Activated CD4-positive, alpha-beta T cell treated with anti-CD3 and anti-CD28 coated beads, Interleukin-2, amount 50 U/mL, for 48 hours (primary cell): ENCODE results near the gene USF1.
A peak's percentile ranks its signal among the peaks of the same experiment; 100 is the strongest.

Source experiments
- DNase-seq, 2 experiments: peaks; one replicate each; pipeline ENCODE4 v3.0.0-alpha.2; 2020

USF1 gene, protein sequence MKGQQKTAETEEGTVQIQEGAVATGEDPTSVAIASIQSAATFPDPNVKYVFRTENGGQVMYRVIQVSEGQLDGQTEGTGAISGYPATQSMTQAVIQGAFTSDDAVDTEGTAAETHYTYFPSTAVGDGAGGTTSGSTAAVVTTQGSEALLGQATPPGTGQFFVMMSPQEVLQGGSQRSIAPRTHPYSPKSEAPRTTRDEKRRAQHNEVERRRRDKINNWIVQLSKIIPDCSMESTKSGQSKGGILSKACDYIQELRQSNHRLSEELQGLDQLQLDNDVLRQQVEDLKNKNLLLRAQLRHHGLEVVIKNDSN

DNA sequence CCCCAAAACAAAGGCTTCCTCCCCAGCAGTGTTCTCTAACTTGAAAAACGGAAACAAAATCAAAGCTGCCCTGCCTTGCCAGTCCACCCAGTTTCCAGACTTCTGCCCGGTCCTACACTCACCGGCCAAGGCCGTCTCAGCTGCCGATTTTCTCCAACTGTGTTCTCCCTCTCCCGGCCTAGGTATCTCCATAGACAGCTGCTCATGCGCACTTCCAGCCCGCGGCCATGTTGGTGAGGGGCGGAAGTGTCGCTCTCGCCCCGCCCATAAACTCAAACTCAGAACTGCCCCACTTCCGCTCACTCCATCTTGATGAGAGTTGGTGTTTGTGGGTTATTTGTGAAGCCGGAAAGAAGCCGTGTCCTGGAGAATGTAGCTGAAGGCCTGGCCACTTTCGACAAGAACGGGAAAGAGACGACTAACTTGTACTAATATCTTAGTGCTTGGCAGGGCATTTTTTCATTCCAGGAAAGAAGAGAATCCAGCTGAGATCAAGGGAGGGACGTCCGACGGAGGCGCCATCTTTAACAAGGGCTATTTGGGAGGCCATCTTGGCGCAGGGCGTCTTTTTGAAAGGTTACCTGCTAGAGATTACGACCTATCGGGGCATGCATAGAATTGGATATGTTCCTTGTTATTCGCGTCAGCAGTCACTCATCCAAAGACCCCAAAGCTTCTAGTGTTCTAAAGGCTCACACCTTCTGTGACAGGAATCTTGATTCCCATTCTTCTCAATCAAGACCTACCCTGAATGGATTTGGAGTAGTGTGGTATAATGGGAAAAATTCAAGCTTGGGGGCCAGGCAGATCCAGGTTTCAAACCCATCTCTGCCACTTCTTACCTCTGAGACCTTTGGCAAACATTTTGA lies at the start of gene USF1:
Gene USF1 (minus strand): TSS at position 242 of the 869 bp plus-strand sequence. CDS start 2,702 bp downstream, outside the sequence.
- peak; percentile 91 to 94 for DNase-seq

DNA sequence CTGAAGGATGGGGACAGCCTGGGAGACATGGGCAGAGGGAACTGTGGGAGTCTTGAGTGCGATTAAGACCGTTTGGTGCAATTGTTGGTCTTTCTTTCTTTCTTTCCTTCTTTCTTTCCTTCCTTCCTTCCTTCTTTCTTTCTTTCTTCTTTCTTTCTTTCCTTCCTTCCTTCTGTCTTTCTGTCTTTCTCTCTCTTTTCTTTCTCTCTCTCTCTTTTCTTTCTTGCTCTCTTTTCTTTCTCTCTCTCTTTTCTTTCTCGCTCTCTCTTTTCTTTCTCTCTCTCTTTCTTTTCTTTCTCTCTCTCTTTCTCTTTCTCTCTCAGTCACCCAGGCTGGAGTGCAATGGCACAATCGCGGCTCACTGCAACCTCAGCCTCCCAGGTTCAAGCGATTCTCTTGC lies 49.5 kb upstream of the USF1 start:
- DNase-seq = no peak

DNA sequence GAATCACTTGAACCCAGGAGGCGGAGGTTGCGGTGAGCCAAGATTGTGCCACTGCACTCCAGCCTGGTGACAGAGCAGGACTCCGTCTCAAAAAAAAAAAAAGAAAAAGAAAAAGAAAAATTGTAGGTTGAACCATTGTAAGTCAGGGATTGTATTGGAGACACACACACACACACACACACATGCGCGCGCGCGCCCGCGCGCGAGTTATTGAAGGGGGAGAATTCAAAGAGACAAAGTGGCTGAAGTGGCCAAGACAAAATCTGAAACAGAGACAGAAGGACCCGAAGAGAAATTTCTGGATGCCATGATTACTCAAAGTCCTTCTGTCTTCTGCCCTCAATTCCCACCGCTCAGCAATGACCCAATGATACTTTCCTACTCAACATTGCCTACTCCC lies 48.7 kb upstream of the USF1 start:
- DNase-seq = no peak

DNA sequence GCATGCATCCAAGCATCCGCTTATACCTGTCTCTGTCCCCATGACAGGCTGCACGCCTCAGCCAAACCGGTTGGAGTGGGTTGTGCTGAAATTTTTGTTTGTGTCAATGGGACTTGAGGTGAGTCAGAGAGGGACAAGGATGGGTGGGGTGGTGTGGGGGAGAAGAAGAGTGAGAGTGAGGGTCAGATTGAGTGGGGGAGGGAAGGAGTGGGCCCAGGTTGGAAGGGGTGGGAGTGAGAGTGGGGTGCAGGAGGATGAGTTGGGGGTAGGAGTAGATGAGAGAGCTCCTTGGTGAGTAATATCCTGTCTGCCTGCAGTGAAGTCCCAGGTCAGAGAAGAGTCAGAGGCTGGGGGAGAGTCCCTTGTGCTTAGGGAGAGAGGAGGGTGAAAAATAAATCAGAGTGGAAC lies 46.8 kb upstream of the USF1 start:
- DNase-seq = peak; percentile 47 to 62

DNA sequence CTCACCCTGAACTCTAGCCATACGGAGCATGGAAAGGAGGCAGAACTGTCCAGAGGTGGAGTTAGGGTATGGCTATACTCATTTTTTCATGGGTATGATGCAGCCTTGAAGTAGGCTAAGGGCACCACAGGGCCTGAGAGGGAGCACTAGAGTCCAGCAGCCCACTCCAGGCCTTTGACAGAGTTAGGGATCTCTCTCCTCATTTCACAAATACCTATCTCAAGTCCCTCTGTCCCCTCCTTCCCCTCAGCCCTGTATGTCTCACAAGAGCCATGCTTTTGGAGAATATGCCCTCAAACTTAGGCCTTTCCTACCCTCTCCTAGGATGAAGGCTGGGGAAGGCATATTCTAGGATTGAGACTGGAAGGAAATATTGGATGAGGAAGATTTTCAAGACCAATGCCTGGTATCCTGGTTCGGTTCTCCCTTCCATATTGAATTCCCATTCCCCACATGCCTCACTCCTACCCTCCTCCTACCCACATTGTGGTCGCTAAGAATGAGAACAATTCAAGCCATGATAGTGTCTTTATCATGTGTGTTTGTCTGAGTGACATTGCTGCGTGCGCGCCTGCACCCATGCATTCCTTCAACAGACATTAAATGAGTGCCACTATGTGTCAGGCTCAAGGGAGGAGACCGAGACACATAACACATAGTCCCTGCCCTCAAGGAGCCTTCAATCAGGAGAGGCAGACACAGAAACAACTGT lies 46.2 kb upstream of the USF1 start:
- no peak for DNase-seq

DNA sequence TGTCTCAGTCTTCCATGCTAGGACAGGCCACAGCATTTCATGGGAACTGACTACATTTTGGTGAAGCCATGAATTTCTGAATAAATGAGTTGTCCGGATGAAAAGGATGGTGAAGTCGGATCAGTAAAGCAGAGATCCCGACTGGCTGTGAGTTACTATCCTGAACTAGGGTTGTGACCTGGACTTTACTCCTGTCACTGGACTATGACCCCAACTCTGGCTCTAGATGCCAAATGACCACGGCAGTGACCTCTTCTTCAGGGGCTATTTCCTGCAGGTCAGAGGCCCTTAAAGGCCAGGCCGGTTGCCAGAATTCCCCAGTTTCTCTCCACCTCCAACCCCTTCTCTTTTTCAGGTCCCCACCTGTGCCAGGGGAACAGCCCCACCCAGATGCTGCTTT lies 45.3 kb upstream of the USF1 start:
- no peak for DNase-seq

DNA sequence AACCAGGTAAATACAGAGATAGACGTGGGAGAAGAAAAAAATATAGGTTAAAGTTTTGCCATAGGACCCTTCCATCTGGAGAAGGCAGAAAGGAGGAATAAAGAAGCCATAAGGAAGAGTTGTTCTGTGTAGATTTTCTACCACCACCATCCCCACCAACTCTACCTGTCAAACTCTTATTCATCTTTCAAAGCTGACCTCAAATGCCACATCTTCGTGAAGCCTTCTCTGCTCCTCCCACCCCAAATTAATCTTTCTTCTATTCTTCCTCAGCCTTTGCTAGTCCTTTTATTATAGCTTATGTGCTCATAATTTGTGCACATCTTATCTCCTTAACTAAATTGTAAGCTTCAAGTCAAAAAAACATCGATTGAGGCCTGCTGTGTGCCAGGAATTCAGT lies 44.8 kb upstream of the USF1 start:
- DNase-seq = no peak

DNA sequence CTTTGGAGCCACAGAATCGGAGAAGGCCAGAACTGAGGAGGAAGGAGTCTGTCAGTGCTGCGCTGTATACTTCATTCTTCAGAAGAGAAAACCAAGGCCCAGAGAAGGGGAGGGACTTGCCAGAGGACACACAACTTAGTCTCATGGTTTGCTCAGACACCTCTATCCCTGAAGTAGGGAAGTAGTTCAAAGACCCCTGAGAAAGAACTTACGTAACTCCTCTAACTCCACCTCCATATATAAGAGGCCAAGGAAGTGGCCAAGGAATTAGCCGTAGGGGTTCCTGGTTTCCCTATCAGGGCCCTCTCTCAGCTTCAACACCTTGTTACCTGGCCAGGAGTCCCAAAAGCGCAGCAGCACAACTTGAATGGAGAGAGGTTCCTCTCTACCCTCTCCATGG lies 44.2 kb upstream of the USF1 start:
- no peak for DNase-seq

DNA sequence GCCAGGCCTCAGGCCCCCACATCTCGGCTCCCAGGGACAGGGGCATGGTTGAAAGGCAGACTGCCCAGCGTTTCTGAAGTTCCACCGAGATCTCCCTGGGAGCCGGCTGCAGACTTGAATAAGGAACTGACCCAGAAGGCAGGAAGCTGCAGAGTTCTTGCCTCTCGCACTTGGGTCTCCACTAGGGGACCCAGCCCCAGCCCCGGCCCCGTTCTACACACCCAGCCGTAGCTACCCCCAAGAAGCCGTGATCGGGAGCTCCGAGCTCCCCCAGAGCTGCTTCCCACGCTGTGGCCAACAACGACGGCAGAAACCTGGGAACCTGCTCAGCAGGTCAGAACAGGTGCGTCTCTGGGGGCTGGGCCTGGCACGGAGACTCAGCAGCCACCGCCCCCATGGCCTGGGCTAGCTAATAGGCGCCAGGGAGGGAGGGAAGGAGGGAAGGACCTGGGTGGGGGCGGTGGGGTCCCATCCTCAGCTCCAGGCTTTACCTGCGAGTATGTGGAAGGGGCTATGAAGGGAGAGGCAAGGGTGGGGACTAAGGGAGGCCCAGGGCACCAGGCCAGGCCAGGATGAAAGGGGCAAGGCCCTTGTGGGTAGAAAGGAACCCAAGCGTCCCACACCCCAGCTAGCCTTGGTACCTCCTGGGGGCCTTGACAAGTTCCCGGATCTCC lies 43.6 kb upstream of the USF1 start, which contains the start of gene NECTIN4:
Gene NECTIN4 (minus strand): TSS at position 308 of the 674 bp plus-strand sequence. CDS start 262 bp downstream, at position 46.
- DNase-seq = no peak

DNA sequence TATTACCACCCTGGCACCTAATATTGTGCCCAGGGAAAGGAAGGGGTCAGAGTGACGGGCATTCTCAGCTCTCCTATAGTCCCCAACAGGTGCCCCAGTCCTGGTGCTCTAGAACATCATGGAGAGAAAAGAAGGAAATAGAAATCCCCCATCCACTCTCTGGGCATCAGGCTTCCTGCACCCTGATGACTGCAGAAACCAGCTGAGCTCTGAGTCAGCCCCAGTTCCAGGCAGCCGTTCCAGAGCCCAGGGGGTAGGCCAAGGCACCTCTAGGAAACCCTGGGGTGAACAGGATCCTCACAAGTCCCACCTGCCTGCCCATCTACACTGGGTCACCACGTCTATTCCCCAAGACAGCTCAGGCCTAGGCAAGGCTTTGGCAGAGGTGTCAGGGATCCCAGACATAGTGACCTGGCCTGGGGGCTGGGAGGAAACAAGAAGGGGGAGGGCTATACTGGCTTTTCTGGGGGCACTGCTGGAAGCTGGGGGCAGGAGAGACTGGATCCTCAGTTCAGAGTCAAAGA lies 42.9 kb upstream of the USF1 start:
- no peak for DNase-seq

DNA sequence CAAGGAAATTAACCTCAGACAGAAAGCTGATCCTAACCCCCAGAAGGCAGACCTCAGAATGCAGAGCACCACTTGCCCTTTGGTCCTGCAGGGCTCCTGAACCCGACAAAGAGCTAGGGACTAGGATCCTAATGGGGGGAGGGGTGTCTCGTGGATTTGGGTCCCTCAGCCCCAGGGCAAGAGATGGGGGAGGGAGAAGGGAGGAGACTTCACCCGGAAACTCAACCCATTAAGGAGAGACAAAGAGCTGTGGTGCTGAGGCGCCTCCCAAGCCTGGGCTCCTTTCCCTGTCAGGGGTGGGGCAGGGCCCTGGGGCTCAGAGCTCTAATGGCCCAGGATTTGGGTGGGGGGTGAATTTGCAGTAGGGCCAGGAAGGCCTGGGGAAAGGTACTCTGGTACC lies 40.7 kb upstream of the USF1 start:
- no peak for DNase-seq

DNA sequence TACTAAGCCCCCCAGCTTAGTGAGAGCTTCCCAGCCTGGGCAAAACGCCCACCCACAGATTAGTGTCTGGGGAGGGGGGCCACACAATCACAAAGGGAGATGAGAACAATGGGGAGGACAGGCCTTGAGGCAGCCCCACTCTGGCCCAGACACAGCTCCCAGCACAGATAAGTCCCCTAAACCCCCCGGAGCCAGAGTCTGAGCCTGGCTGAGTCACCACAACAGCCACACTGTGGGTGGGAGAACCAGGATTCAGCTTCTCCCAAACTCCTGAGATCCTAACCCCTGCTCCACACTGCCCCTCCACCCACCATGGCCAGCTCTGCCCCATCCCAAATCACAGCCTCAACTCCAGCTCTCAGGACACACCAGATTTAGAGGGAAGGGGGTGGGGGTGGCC lies 39.4 kb upstream of the USF1 start:
- no peak for DNase-seq

DNA sequence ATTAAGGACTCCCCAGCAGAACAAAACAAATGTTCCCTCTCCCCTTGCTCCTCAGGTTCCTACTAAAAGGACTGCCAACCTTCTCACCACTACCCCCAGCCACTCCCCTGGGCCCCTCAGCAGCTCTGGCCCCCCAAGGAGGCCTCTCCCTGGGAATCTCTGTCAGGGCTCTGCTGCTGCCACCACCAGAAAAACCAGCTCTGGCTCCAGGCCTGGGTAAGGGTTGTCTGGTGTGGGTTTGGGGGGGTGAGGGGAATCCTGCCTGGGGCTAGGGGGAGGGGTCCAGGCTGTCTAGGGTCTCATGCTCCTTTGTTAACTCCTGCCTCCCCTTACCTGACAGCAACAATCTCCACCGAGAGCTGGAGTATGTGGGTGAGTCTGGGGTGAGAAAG lies 38.8 kb upstream of the USF1 start:
- DNase-seq = no peak

DNA sequence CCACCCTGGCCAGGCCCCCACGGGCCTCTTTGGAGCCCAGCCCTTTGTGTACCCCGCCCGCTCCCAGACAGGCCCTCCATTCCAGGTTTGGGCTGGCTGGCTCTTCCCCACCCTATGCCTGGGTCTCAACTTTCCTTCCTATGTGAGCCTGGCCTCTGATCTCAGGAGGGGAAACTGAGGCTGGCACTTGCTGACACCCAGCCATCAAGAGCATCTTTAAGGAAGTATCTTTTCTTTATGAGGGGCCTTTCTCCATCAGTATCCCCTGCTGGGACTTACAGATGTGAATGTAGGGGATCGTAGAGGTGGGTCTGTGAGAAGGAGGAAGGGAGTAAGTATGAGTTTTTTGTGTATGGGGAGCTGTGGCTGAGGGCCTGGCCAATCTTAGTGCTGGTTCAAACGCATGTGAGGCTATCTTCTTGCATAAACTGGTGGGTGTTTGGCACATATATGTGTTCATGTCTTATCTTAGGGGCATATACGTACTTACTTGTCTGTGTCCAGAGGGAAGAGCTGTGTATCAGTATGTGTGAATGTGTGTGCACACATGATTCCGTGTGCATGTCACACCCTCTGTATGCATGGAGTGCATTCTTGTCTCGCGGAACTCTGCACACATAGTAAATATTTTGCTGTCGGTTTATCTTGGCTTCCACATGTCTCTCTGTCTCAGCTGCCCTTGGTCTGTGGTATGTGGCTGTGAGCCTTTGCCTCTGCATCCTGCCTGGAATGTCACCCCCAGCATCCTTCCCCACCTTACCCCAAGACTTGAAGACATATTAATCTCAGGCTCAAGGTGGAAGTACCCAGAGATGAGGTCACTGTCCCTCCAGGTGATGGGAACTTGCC lies 38.2 kb upstream of the USF1 start:
- DNase-seq = no peak

DNA sequence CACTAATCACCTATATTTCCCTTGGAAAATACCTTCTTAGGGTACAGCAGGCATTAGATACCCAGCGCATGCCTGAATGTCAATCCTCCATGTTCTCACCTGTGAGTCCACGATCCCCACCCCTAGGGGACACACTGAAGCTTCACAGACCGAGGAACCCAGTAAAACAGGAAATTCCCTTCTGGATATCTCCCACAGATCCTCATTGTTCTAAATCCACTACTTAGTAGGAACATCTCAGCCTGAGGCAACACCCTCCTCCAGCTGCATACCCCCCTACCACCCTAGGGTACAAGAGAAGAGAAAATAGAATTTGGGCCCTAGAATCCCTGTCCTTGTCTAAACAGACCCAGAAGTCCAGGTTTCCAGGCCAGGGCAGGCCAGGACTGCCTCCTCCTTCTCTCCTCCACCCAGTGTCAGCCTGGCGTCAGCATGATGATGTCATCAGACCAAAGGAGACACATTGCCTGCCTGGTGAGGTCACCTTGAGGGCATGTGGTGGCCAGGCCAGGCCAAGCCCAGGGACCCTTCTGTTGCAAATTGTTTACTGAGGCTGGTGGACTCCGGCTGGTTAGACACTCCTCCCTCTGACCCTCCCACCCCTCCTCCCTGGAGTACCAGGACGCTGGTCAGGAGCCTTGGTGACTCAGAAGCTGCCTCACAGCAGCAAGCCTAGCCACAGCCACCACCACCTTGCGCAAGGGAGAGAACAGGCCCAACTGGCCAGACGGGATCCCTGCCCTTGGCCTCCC lies 37.4 kb upstream of the USF1 start:
- no peak for DNase-seq

DNA sequence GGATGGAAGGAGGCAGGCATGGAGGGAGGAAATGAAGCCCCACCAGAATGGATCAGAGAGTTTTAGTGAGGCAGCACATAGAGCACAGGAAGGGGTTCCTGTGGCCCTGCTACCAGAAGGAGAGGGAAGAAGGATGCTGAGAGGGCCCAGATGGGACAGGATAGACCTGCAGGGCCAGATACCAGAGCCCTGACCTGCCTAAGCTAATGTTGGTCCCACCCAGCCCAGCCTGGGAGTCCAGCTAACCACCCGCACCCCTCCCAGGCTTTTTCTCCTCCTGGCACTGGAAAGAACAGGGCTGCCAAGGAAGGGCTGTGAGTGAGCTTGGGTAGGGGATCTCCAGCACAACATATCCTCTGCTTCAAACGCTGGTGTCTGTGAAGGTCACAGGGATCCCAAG lies 36.7 kb upstream of the USF1 start:
- no peak for DNase-seq

DNA sequence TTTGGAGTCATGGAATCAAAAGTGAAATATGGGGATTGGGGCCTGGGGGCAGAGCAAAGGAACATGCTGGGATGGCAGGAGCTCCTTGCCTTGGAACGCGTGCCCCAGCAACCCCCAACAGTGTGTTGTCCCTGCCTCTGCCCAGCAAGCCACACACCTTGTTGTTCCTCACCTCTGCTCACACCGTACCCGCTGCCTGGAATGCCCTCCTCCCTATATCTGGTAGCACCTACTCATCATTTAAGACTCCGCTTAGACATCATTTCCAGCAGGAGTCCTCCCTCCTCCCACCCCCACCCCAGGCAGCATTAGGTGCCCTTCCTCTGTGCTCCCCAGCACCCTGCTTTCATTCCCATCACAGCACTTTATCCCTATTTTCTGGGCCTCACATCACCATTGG lies 35.7 kb upstream of the USF1 start:
- no peak for DNase-seq

DNA sequence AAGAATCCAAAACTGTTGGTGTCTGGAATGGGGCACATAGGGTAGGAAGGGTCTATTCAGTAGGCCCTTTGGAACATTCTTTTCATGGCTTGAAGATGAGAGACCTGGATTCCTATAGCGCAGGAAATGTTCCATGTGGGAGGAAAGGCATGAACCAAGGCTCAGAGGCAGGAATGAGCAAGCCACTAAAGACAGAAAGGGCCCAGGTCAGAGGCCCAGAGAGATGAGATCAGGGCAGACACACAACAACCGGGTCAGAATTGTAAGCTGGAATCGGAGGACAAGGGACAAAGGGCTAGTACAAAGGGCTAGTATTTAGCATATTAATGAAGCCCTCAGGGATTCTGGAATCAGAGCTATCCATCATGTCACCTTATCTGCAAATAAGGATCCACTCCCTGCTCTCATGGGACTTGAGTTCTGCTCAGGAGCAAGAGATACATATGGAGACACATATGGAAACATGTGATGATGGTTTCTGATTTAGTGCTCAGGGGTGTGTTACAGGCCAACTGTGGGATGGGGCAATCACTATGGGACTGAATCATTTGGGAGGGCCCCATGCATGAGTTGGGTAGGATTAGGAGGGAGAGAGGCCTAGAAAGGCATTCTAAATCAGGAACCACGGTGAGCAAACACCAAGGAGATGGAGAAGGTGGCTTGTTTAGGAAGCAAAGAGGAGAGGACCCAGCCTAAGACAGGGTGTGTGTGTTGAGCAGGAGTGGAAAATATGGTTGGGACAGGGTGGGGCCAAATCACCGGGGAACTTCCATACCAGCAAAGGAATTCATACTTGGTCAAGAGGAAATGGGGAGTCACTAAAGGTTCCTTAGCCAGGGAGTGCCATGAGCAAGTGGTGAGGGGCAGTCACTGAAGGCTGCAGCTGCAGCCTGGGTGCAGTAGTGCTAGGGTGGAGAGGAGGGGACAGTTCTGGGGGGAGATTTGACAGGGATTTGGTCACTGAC lies 34.9 kb upstream of the USF1 start:
- no peak for DNase-seq

DNA sequence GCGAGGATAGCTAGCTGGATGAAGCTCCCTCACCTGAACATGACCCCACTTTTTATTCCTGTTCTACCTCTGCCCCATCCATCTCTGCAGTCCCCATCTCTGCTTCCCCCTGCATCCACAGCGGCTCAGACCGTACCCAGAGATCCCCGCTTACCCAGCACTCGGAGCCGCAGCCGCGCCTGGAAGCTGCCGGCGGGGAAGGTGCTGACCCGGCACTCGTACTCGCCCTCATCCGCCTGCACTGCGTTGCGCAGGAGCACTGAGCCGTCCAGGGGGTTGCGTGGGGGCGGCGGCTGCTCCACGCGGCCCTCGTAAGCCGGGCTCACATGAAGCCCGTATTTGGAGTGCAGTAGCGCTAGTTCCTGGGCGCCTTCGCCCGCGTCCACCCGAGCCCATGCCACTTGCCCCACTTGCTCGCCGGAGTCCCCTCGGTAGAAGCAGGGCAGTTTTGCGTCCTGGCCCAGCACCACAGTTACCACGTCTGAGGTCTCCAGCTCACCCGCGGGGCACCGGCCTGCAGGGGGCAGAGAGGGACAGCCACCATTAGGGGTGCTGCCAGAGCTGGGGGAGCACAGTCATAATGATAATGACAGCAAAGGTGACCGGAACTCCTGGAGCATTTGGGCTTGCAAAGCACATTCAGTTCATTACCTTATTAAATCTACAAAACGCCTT lies 33.8 kb upstream of the USF1 start:
- DNase-seq = no peak
